Mesenchymal stem cell (in vitro differentiated cells and primary cell): ENCODE measurements around the gene SPOCD1.

Experiments
- DNase-seq: peaks from one replicate; pipeline ENCODE4 v3.0.0-alpha.2; 2013
- H2AFZ ChIP-seq: one replicate; pipeline ENCODE4 v1.6.1; 2013; ENCODE audit warnings: low read depth, mild to moderate bottlenecking, control low read depth, inconsistent platforms, low read length, moderate library complexity
- H2AK5ac ChIP-seq: 2 replicates; pipeline ENCODE4 v1.6.1; 2013; ENCODE audit warnings: low read length, moderate library complexity, mild to moderate bottlenecking, inconsistent platforms; ENCODE audit not compliant: severe bottlenecking
- H2BK120ac ChIP-seq: one replicate; pipeline ENCODE4 v1.6.1; 2013; ENCODE audit warnings: low read depth, mild to moderate bottlenecking, inconsistent platforms, low read length, moderate library complexity
- H2BK12ac ChIP-seq, 2 experiments: one replicate each; pipeline ENCODE4 v1.6.1; 2013; ENCODE audit warnings: inconsistent platforms in 2 of 2, low read length in 2 of 2, mild to moderate bottlenecking in 2 of 2, moderate library complexity in 2 of 2, control low read depth in 1 of 2
- H2BK15ac ChIP-seq: one replicate; pipeline ENCODE4 v1.6.1; 2013; ENCODE audit warnings: mild to moderate bottlenecking, low read depth, inconsistent platforms; ENCODE audit not compliant: poor library complexity, severe bottlenecking
- H2BK5ac ChIP-seq: 2 replicates; pipeline ENCODE4 v1.6.1; 2013; ENCODE audit warnings: low read depth, mild to moderate bottlenecking, low read length, control low read depth, inconsistent platforms; ENCODE audit not compliant: poor library complexity, severe bottlenecking
- H3K14ac ChIP-seq, 2 experiments: one replicate each; pipeline ENCODE4 v1.6.1; 2013; ENCODE audit warnings: inconsistent platforms in 2 of 2, low read length in 2 of 2, control low read depth in 1 of 2, mild to moderate bottlenecking in 1 of 2, moderate library complexity in 1 of 2
- H3K18ac ChIP-seq, 2 experiments: one replicate each; pipeline ENCODE4 v1.6.1; 2013; ENCODE audit warnings: inconsistent platforms in 2 of 2, low read length in 2 of 2, control low read depth in 1 of 2, low read depth in 1 of 2, mild to moderate bottlenecking in 1 of 2
- H3K23ac ChIP-seq, 2 experiments: one replicate each; pipeline ENCODE4 v1.6.1; 2013; ENCODE audit warnings: inconsistent platforms in 2 of 2, low read length in 2 of 2, mild to moderate bottlenecking in 2 of 2, moderate library complexity in 2 of 2, control low read depth in 1 of 2
- H3K27ac ChIP-seq: 2 replicates; pipeline ENCODE4 v1.5.1; 2013; ENCODE audit warnings: mild to moderate bottlenecking, moderate library complexity, low read length, control low read depth, inconsistent platforms; ENCODE audit not compliant: poor library complexity, severe bottlenecking
- H3K27me3 ChIP-seq, 2 experiments: 2 replicates each; pipeline versions ENCODE4 v1.6.1 to v1.7.0; 2013; ENCODE audit warnings: low read length in 2 of 2, mild to moderate bottlenecking in 2 of 2, moderate library complexity in 2 of 2, control low read depth in 1 of 2, inconsistent platforms in 1 of 2; ENCODE audit not compliant: control insufficient read depth in 1 of 2, insufficient read depth in 1 of 2
- H3K36me3 ChIP-seq, 2 experiments: 2 replicates each; pipeline versions ENCODE4 v1.6.1 to v1.7.0; 2013; ENCODE audit warnings: low read length in 2 of 2, control low read depth in 1 of 2, inconsistent platforms in 1 of 2, low read depth in 1 of 2, mild to moderate bottlenecking in 1 of 2; ENCODE audit not compliant: insufficient read depth in 2 of 2, control insufficient read depth in 1 of 2
- H3K4ac ChIP-seq, 2 experiments: one replicate each; pipeline ENCODE4 v1.6.1; 2013; ENCODE audit warnings: inconsistent platforms in 2 of 2, low read length in 2 of 2, mild to moderate bottlenecking in 2 of 2, moderate library complexity in 2 of 2, control low read depth in 1 of 2, low read depth in 1 of 2
- H3K4me1 ChIP-seq: 2 replicates; pipeline ENCODE4 v1.6.1; 2013; ENCODE audit warnings: low read depth, low read length, control low read depth; ENCODE audit not compliant: control insufficient read depth, insufficient read depth
- H3K4me2 ChIP-seq: 2 replicates; pipeline ENCODE4 v1.6.1; 2013; ENCODE audit warnings: low read length, mild to moderate bottlenecking, inconsistent platforms; ENCODE audit not compliant: poor library complexity, severe bottlenecking
- H3K4me3 ChIP-seq, 2 experiments: 2 replicates each; pipeline versions ENCODE4 v1.5.1 to v1.7.0; 2013; ENCODE audit warnings: low read length in 2 of 2, mild to moderate bottlenecking in 2 of 2, control low read depth in 1 of 2, low read depth in 1 of 2; ENCODE audit not compliant: insufficient read depth in 1 of 2
- H3K79me1 ChIP-seq: replicated peaks from 2 replicates; pipeline ENCODE4 v1.6.1; 2013; ENCODE audit warnings: mild to moderate bottlenecking, control low read depth, low read length, inconsistent platforms; ENCODE audit not compliant: poor library complexity, severe bottlenecking
- H3K9ac ChIP-seq: 2 replicates; pipeline ENCODE4 v1.7.0; 2013; ENCODE audit warnings: mild to moderate bottlenecking, low read length, moderate library complexity
- H3K9me3 ChIP-seq: 2 replicates; pipeline ENCODE4 v1.7.0; 2013; ENCODE audit warnings: mild to moderate bottlenecking, low read length; ENCODE audit not compliant: control insufficient read depth
- H4K8ac ChIP-seq: one replicate; pipeline ENCODE4 v1.6.1; 2013; ENCODE audit warnings: inconsistent platforms, mild to moderate bottlenecking, low read length, moderate library complexity
- H4K91ac ChIP-seq: one replicate; pipeline ENCODE4 v1.6.1; 2013; ENCODE audit warnings: mild to moderate bottlenecking, low read length, inconsistent platforms
- WGBS: methylation state at CpG from one replicate; pipeline ENCODE4 v1.1.7; 2013; ENCODE audit warnings: mixed read lengths; 5-methylcytosine and 5-hydroxymethylcytosine counted together

Gene SPOCD1

GRCh38 chr1:31753707-31754349 lies 62.0 kb downstream of the SPOCD1 start:
- Histone ChIP-seq H2AFZ (no peak overlapping the region), H2BK5ac (no peak overlapping the region)
- 95% methylated on average over 9 of the region's 9 CpGs for WGBS

GRCh38 chr1:31752952-31753475 lies 62.8 kb downstream of the SPOCD1 start:
- WGBS: 95% methylated on average over 12 of the region's 12 CpGs
- no peaks in the 10 kb centered on the region for H3K79me1 ChIP-seq
- H2BK15ac ChIP-seq: no peak overlapping the region
- H3K9ac ChIP-seq: no peak overlapping the region
- no peaks in the 10 kb centered on the region for H3K9me3 ChIP-seq
- no peak overlapping the region for H4K91ac ChIP-seq
- no peak overlapping the region for H2BK120ac ChIP-seq
- peaks cover 0 to 9% of the 10 kb centered on the region in 2 experiments for H3K36me3 ChIP-seq
- DNase-seq: no peak
- no peak overlapping the region for H2AFZ ChIP-seq
- no peak overlapping the region for H4K8ac ChIP-seq
- H2BK5ac ChIP-seq: no peak overlapping the region
- H3K4me1 ChIP-seq: peaks cover 33% of the 10 kb centered on the region
- H2AK5ac ChIP-seq: no peak overlapping the region
- no peak overlapping the region for H3K18ac ChIP-seq
- no peak overlapping the region for H3K27ac ChIP-seq
- H3K4ac ChIP-seq: no peak overlapping the region
- H3K27me3 ChIP-seq: peaks cover 0 to 24% of the 10 kb centered on the region in 2 experiments
- H3K4me3 ChIP-seq: no peak overlapping the region
- no peak overlapping the region for H3K14ac ChIP-seq
- H2BK12ac ChIP-seq: no peak overlapping the region
- H3K23ac ChIP-seq: no peak overlapping the region
- no peak overlapping the region for H3K4me2 ChIP-seq

More at GRCh38 chr1:31753707-31754349, 62.0 kb downstream of the SPOCD1 start:
- no peak overlapping the region for H2BK15ac ChIP-seq
- H3K4me3 ChIP-seq: no peak overlapping the region
- peaks cover 0 to 9% of the 10 kb centered on the region in 2 experiments for H3K36me3 ChIP-seq
- H3K27me3 ChIP-seq: peaks cover 0 to 21% of the 10 kb centered on the region in 2 experiments
- H3K18ac ChIP-seq: peak overlapping the region in 1 of 2 experiments; percentile 21
- H2BK12ac ChIP-seq: peak overlapping the region in 1 of 2 experiments; percentile 49
- H4K91ac ChIP-seq: peak overlapping the region; percentile 9
- peak overlapping the region in 1 of 2 experiments; percentile 50 for H3K23ac ChIP-seq
- H3K9ac ChIP-seq: no peak overlapping the region
- no peaks in the 10 kb centered on the region for H3K79me1 ChIP-seq
- peaks cover 30% of the 10 kb centered on the region for H3K4me1 ChIP-seq
- no peak overlapping the region for H3K4ac ChIP-seq
- peak overlapping the region in 1 of 2 experiments; percentile 64 for H3K14ac ChIP-seq
- no peaks in the 10 kb centered on the region for H3K9me3 ChIP-seq
- no peak overlapping the region for H2AK5ac ChIP-seq
- H3K27ac ChIP-seq: no peak overlapping the region
- DNase-seq: no peak
- no peak overlapping the region for H4K8ac ChIP-seq
- H2BK120ac ChIP-seq: no peak overlapping the region
- no peak overlapping the region for H3K4me2 ChIP-seq

- Histone ChIP-seq H2BK12ac (peak overlapping the region in 1 of 2 experiments; percentile 42), H3K9ac (no peak overlapping the region), H4K8ac (no peak overlapping the region), H3K4me3 (no peak overlapping the region), H3K79me1 (no peaks in the 10 kb centered on the region), H4K91ac (no peak overlapping the region), H3K14ac (peak overlapping the region in 1 of 2 experiments; percentile 68), H2BK5ac (no peak overlapping the region), H3K18ac (peak overlapping the region in 1 of 2 experiments; percentile 46), H3K4me1 (peaks cover 35% of the 10 kb centered on the region), H3K36me3 (peaks cover 0 to 9% of the 10 kb centered on the region in 2 experiments), H2BK120ac (no peak overlapping the region), H3K4me2 (no peak overlapping the region), H3K4ac (peak overlapping the region in 1 of 2 experiments; percentile 37), H3K27ac (no peak overlapping the region), H2BK15ac (no peak overlapping the region), H2AK5ac (no peak overlapping the region), H3K9me3 (no peaks in the 10 kb centered on the region), H3K23ac (no peak overlapping the region), H3K27me3 (peaks cover 2 to 31% of the 10 kb centered on the region in 2 experiments), H2AFZ (no peak overlapping the region)
- DNase-seq: no peak
- 47% methylated on average over 7 of the region's 7 CpGs for WGBS
Measured at GRCh38 chr1:31752258-31752657, 63.6 kb downstream of the SPOCD1 start.

DNA sequence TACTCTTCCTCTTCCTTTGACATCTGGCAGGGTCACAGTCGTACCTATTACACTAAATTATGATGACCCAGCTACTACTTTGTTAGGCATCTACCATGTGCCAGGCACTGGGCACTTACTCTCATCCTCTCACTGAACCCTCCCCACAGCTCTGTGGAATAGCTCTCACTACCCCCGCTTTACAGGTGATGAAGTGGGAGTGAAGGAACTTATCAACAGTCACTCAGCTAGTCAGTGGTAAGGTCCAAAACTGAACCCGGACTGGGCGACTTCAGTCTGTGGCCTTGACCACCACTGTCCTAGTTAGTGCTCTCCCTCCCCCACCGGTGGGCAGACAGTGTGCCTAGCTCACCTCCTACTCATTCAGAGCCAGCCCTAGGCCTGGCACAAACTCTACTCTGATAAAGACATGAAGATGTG lies 64.0 kb downstream of the SPOCD1 start:
- Histone ChIP-seq H2AFZ (no peak overlapping the region), H3K4me3 (no peak overlapping the region), H3K79me1 (no peaks in the 10 kb centered on the region), H3K4ac (peak overlapping the region in 1 of 2 experiments; percentile 0), H2AK5ac (no peak overlapping the region), H3K27me3 (peaks cover 5 to 35% of the 10 kb centered on the region in 2 experiments), H3K9me3 (no peaks in the 10 kb centered on the region), H3K14ac (no peak overlapping the region), H3K27ac (no peak overlapping the region), H4K8ac (no peak overlapping the region), H3K4me2 (no peak overlapping the region), H2BK5ac (no peak overlapping the region), H3K36me3 (peaks cover 0 to 9% of the 10 kb centered on the region in 2 experiments), H3K18ac (no peak overlapping the region), H2BK12ac (peak overlapping the region; percentile 42 to 49), H3K23ac (no peak overlapping the region), H3K4me1 (peaks cover 35% of the 10 kb centered on the region), H3K9ac (no peak overlapping the region), H2BK15ac (no peak overlapping the region), H4K91ac (no peak overlapping the region), H2BK120ac (no peak overlapping the region)
- 97% methylated on average over 4 of the region's 5 CpGs for WGBS
- DNase-seq: no peak
